LHCN-M2 (cell line): ENCODE results near the gene SLC35E2B. TPM values are rescaled to one million over a fixed set of nuclear protein-coding genes. Genes with fewer than 3 reads are reported as not detected.
"Not testable (repeated sequence)": the region's sequence is repeated elsewhere in the genome, so short reads cannot be mapped to it uniquely, and the experiment has no call there.

Source experiments
- DNase-seq: peaks from one replicate; pipeline ENCODE4 v3.0.0-alpha.2; 2012; ENCODE audit warnings: low read depth
- total RNA-seq: library from RNA; depleted of rRNA; stranded (reverse); fragments of >200 nt; gene quantifications from 2 replicates; pipeline ENCODE4 v1.2.3, GENCODE V29; 2014

The SLC35E2B gene
- total RNA-seq, 1 experiment from 2014 or later = 23.9 TPM

DNA sequence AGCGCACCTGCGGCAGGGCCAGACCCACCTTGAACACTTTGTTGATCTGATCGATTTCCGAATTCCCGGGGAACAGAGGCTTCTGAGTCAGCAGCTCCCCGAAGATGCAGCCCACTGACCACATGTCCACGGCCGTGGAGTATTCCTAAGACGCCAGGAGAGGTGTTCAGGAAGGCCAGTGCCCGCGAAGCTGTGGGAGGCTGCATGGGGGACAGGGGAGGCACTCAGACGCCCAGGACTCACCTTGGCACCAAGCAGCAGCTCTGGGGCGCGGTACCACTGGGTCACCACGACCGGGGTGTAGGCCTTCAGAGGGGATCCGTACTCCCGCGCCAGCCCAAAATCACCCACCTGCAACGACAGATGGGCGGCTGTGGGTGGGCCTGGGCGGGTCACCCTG lies 11.2 kb upstream of the SLC35E2B start:
- no peak for DNase-seq

DNA sequence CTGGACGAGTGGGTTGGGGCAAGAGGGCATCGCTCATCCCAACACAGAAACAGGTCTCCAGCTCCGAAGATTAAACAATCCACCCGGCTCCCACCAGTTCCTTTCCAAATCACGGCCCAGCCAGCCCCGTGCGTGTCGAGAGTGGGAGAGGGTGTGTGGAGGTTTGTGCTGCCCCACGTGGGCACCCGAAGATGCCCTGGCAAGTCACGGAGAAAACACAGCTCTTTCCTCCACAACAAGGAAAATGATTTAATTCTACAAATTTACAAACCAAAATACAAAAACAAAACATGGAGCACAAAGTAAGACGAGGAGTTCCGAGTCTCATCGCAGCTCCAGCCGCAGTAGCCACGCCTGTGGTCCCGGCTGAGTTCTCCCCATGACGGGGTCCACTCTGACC lies 9.9 kb upstream of the SLC35E2B start:
- not testable (repeated sequence) for DNase-seq

DNA sequence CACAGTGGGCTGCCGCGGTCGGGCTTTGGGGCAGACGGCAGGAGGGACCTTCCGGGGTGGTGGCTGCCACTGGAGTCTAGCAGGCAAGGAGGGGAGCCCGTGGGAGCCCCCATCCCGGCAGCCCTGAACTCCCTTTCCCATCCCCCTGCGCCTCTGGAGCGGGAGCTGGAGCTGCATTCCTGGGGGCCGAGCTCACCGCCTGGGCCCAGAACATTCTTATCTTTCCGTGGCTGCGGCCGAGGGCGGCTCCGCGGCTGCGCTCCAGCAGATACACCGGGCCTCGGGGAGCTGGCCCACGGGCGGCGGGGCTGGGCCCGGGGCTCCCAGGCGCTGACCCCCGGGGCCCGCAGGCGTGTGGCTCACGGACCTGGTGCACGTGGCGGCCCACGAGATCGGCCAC lies 8.0 kb upstream of the SLC35E2B start:
- not testable (repeated sequence) for DNase-seq

DNA sequence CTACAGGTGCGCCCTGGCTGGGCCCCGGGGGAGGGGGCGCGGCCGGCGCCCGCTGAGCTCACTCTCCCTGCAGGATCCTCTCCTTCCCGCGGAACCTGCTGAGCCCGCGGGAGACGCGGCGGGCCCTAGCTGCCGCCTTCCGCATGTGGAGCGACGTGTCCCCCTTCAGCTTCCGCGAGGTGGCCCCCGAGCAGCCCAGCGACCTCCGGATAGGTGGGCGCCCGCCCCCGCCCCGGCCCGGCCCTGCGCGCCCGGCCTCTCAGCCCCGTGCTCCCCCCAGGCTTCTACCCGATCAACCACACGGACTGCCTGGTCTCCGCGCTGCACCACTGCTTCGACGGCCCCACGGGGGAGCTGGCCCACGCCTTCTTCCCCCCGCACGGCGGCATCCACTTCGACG lies 7.5 kb upstream of the SLC35E2B start:
- DNase-seq = not testable (repeated sequence)

DNA sequence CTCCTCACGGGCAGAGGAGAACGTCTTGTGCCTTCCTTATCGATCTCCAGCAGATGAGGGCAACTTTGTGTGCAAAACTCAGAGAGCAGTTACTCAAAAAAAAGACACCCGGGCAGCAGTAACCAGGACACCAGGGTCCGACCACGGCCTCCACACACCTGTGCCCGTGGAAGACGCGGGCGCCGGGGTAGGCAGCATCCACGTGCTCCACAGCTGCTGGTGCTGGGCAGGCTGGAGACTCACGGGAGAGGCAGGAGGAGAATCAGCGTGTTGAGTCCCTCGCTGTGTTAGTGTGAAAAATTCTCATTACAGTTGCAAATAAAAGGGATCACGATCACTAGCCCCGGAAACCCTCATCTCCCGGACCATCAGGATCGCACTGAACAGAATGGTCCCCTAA lies 6.5 kb upstream of the SLC35E2B start:
- DNase-seq = not testable (repeated sequence)

DNA sequence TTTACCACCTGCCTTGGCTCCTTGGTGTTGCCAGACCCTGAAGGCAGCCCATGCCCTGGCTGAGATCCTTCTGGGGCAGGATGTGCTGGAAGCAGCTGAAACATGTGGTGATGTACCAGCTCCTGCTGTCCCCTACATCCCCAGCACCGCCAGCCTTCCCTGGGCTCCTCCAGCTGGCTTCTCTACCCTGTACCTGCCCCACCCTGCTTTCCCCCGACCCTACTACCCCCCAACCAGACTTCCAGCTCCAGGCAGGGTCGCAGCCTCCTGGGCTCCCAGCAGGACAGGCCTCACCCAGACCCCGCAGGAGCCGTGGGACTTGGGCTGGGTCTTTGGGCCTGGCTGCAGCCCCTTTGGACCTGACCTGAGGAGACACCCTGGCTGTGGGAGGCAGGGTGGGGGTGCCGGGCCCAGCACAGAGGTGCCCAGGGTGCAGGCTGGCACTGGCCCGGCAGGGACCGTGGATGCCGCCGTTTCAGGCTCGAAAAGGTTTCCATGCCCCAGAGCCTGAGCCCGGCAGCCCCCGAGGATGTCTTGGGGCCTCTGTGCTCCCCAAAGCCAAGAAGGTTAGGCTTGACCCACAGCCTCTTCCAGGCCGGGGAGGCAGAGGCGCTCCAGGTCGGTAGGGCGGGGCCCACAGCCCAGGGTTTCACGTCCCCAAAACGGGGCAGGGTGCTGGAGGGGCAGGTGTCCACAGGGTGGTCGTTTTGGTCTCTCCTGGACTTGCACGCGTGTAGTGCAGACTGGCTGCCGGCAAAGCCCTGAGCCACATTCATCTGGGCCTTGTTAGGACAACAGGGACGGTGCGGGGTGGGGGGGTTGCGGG lies 5.0 kb upstream of the SLC35E2B start:
- not testable (repeated sequence) for DNase-seq

DNA sequence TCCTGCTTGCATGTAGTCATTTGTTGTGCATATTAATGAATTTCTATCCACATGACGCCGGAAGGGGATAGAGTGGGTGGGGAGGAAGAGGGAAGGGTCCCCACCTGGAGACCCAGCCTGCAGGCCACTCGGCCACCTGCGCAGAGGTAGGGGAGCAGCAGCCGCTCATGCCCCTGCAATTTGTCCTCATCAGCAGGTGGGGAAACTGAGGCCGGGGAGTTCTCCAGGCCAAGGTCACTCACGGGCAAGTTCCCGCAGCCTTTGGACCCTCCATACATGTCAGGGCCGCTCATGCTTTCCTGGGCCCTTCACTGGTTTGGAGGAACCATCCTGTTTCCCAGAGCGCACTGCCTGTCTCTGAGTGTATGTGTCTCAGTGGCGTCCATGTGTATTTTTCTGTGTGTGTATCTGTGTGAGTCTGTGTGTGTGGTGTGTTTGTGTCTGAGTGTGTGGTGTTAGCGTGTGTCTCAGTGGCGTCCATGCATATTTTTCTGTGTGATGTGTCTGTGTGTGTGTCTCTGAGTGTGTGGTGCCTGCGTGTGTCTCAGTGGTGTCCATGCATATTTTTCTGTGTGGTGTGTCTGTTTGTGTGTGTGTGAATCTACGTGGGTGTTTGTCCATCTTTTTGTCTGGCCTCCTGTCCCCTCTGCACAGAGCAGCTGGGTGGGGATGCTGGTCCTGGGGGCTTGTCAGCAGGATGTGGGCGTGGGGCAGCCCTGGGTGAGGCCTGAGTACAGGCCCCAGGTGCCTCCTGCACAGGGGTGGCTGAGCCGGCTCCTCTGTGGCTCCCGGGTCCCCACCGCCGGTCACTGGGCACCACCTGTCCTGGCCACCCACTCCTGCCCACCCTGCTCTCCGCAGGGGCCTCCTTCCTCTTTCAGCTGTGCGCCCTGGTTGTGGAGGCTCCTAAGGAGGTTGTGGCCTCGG lies 4.1 kb upstream of the SLC35E2B start:
- not testable (repeated sequence) for DNase-seq

DNA sequence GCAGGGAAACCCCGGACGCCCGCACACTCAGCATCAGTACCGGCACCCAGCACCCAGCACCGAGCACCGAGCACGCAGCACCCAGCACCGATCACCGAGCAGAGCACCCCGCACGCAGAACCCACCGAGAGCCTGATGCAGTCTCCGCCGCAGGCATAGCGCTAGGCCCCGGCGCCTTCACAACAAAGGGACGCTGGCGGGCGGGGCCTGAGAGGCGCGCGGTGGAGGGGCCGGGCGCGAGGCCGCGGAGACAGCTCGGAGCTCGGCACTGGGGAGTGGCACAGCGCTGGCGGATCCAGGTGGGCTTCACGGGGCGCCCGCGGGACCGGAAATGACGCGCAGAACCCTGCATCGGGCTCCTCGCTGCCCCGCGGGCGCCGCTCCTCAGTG lies 276 bp downstream of the SLC35E2B start:
- peak; percentile 64 for DNase-seq

DNA sequence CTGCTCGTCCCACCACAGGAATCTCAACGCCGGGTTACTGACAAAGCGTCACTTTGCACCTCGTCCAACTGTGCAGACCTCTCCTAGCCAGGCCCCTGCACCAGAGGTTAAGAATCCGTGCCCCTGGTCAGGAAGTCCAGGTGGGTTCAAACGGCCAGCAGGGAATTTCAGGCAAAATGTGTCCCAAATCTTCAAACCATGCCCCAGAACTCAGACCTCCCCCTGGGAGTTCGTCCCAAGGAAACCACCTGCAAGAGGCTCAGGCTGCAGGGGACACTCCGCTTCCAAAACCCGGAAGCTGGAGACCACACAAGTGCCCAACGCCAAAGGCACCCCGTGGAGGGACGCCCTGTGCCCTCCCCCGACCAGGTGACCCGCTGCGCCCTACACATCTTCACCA lies 1.2 kb downstream of the SLC35E2B start:
- not testable (repeated sequence) for DNase-seq

DNA sequence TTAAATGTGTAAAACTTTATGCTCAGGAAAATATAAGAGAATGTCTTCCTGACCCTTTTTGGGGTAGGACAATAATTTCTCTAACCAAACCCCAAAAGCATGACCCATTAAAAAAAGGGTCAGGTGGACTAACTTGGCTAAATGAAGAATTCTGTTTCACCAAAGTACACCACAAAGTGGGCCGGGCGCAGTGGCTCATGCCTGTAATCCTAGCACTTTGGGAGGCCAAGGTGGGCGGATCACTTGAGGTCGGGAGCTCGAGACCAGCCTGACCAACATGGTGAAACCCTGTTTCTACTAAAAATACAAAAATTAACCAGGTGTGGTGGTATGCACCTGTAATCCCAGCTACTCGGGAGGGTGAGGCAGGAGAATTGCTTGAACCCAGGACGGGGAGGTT lies 3.1 kb downstream of the SLC35E2B start:
- not testable (repeated sequence) for DNase-seq

DNA sequence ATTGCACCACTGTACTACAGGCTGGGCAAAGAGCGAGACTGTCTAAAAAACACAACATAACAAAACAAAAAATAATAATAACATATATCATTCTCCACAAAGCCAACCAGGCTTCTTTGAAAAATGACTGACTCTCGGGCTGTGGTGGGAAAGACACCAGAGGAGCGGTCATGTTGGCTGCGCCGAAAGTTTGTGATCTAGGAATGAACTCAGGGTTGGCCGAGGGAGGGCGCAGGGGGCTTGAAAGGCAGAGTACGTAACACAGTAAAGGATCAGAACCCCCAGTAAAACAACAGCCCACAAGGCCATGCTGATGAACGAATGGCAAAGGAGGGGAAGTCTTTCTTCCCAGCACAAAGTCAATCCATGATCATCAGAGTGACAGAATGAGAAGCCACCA lies 4.7 kb downstream of the SLC35E2B start:
- DNase-seq = no peak

DNA sequence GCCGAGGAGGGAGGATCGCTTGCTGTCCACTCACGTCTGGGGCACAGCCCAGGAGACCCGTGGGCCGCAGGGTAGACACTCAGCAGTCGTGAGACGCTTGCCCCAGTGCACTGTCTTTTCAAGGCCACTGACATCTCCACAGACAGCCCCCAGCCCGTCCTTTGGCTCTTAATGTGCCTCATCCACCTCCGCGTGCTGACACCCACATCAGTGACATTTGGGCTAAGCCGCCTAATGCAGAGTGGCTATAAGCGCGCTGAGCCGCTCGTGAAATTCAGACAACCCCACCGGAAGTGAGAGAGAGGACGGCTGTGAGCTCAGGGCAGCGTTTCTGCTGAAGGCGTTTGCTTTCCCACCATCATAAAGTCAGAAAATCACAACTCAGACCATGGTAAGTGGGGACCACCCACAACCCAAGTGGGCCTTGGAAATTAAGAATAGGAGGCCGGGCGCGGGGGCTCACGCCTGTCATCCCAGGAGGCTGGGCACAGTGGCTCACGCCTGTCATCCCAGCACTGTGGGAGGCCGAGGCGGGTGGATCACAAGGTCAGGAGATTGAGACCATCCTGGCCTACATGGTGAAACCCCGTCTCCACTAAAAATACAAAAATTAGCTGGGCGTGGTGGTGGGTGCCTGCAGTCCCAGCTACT lies 8.4 kb downstream of the SLC35E2B start:
- no peak for DNase-seq

DNA sequence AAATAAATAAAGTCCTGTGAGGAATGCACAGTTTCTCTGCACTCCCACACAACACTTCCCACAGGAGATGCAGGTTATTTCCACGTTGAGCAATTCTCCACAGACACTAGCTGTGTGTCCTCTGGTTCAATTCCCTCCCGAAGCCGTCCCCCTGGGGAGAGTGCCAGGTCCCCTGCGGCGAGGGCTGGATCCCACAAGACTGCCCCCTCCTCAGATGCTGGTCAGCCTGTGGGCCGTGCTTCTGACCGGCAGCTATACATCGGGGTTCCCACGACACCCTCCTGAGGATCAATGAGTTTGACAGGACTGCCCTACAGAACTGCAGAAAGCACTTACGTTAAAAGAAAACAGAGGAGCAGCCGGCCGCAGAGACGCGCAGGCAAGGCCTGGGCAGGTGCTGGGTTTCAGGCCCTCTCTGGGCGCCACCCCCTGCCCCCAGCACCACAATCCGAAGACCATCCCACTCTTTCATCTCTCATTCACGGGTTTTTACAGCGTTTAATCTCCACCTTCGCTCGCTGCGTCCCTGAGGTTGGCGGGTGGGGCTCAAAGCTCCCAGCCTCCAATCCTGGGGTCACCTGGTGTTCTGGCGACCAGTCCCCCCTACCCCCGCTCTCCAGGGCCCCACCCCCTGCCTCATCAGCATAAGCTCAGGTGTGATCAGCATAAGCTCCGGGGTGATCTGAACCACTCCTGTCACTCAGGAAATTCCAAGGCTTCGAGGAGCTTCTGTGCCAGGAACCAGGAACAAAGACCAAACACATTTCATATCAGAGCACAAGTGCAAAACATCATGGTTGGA lies 9.3 kb downstream of the SLC35E2B start:
- no peak for DNase-seq

DNA sequence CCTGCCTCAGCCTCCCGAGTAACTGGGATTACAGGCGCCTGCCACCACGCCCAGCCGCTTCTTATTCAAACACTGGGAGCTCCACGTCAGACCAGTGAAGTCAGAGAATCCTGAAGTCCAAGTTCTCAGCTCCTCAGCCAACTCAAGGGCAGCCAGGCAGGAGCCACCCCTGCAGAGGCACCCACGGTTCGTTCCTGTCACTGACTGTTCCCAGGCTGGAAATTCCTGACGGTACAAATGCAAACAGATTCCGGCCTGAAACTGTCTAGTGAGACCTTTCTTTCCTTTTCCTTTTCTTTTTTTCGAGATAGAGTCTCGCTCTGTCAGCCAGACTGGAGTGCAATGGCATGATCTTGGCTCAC lies 11.7 kb downstream of the SLC35E2B start:
- DNase-seq = no peak

DNA sequence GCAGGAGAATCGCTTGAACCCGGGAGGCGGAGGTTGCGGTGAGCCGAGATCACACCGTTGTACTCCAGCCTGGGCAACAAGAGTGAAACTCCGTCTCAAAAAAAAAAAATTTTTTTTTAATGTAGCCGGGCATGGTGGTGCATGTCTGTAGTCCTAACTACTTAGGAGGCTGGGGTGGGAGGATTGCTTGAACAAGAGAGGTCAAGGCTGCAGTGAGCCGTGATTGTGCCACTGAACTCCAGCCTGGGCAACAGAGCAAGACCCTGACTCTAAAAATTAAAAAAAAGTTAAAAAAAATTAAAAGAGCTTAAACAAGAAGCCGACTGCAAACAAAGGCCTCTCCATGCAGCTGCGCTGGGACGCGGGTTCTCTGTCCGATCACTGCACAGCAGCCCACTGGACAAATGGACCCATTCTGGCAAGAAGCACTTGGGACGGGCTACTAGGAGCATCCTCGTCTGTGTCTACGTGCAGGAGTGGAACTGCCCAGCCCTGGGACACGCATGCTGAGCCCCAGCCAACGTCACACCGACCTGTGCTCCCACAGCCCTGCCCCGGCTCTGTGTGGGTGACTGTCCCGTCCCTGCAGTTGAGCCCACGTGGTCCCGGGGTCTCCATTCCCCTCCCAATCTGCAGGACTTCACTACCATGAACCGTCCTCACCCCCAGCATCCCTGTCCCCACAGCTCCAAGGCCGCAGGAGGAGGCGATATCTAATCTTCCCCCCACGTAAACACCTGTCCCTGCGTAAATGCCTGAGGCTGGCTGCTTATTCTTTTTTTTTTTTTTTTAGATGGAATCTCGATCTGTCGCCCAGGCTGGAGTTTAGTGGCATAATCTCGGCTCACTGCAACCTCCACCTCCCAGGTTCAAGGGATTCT lies 12.3 kb downstream of the SLC35E2B start:
- no peak for DNase-seq

DNA sequence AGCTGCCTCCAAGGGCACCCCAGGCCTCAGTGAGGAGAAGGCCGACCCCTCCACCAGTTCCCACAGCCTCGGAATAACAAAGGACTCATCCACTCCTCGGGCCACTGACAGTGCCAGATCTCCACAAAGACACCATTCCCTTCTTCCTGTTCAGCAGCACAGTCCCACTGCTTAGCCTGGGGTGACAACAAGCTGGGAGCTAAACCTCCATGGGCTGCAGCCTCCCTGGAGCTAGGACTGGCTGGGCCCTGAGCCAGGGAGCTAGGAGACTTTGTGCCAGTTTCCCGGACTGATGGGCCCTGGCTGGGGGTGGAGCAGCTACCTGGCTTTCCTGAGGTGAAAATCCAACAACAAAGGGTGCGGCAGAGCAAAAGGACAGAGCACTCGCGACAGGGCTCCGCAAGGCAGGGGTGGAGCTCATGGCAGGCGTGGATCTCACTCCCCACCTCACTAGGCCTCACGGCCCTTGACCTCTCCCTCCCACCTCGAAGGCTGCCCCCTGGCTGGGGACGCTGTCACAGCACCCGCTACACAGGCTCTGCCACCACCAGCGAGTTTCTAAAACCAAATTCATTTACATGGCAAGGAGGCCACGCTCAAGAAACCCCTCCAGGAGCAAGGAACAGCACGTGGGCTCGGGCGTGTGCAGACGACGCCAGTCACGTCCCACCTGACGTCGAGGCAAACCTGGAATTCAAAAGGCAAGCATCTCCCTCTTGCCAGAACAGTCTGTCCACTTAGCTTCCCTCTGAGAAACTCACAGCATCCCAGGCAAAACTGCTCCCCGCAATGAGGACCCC lies 13.8 kb downstream of the SLC35E2B start:
- no peak for DNase-seq

DNA sequence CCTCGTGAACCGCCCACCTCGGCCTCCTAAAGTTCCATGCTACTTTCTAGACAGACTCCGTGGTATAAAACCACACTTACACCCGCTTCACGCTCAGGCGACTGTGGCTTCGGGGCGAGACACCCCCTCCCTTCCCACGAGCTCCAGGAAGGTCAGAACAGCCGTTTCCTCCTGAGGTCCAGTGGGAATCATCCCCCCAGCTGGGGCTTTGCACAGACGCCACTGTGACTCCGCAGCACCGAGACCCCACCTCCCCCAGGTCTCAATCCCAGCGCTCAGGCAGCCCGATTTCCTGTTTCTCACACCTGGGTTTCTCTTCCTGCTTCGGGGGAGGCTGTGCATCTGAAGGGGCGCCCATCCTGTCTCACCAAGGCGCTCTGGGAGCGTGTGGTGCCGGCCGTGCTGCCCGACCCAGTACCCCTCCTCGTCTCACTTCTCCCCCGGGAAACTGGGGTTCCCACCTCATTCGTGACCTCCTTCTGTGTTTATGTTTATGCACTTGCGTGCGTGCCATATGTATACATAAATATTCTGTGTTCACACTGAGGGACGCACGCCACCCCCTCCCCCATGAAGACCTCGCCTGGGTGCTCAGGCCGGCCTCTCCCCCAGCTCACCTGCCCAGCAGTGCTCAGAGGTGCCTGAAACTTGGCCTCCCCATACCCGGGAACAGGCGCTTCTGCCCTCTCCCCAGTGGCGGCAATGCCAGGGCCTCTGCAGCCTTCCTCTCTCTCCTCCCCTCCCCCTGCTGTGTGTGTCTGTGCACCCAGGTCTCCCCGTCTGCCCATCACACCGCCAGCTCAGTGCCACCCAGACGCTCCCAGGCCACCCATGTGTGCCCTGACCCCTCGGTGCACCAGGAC lies 14.6 kb downstream of the SLC35E2B start:
- no peak for DNase-seq

DNA sequence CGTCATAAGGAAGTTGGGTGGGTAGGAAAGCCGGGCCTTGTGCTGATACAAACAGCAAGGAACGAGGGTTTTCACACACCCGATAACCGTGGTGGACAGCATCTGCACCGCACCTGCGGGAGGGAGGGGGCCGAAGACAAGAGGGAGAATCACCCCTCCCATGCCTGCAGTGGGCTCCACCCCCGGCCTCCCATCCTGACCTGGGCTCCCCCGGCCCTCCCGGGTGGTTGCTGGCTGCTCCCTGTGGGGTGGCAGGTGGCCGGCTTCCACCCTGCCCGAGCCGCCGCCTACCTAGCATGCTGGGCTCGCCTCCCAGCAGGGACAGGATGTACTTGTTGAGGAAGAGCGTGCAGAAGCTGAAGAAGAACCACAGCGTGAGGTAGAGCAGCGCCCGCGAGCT lies 16.5 kb downstream of the SLC35E2B start:
- DNase-seq = not testable (repeated sequence)
